NCI-H2227 (cell line): ENCODE results near the gene LYPD6B.

ENCODE experiments used
- DNase-seq: peaks from one replicate; lab custom pipeline; 2025; ENCODE audit not compliant: unreplicated experiment; lab: John Stamatoyannopoulos, UW

The LYPD6B gene

DNA sequence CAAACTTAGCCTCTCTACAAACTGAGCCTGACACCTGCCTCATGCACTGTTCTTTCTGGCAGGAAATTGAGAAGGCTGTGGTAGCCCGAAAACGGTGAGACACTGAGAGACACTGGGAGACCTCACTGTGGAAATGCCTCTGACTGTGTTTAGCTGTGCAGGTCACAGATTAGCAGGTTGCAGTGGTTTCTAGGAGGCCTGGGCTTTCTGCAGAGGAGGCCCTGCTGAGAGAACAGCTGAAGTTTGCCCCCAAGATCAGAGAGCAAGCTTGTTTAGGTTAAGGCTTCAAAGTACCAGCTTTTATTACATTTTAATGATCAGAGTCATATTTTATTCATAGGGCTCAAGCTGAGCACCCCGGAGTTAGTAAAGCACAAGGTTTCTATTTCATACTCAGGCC lies 223.2 kb downstream of the LYPD6B start:
- DNase-seq, result no peak
